ENCODE results near the gene IPO5. TPM values are rescaled to one million over a fixed set of nuclear protein-coding genes. Genes with fewer than 3 reads are reported as not detected.

IPO5 gene
- polyA plus RNA-seq, 1 of the 3 experiments (the other 2 are of a cell fraction): 77.1 TPM

GRCh38 chr13:98025480-98026025 lies 72.1 kb downstream of the IPO5 start:
- Histone ChIP-seq H3K9me2 (no peaks in the 10 kb centered on the region), H2AFZ (ENCODE audit: low read depth) (no peak overlapping the region), H4K20me1 (ENCODE audit: insufficient read depth) (no peaks in the 10 kb centered on the region), H3K4me2 (no peak overlapping the region), H3K9me3 (no peaks in the 10 kb centered on the region), H3K27me3 (ENCODE audit: insufficient read depth) (no peaks in the 10 kb centered on the region), H3K27ac (ENCODE audit: low read depth in 2 of 2, low read length in 1 of 2) (no peak overlapping the region), H3K36me3 (replicated peaks in 1 of 2; ENCODE audit: control insufficient read depth in 1 of 2, insufficient read depth in 2 of 2, low read length in 1 of 2) (peaks cover 32 to 34% of the 10 kb centered on the region in 2 experiments), H3K4me1 (ENCODE audit: control insufficient read depth in 1 of 2, insufficient read depth in 2 of 2, low read depth in 1 of 2, low read length in 1 of 2) (peaks cover 0 to 30% of the 10 kb centered on the region in 2 experiments; a peak in 2 of 4 replicates), H3K4me3 (ENCODE audit: low read depth in 2 of 2, low read length in 1 of 2) (no peak overlapping the region), H3F3A (replicated peaks; ENCODE audit: insufficient read depth) (peaks cover 31% of the 10 kb centered on the region), H3K79me2 (ENCODE audit: insufficient read depth) (no peaks in the 10 kb centered on the region), H3K9ac (no peak overlapping the region)
- DNase-seq: no peak
- 95% methylated on average over 7 of the region's 7 CpGs for WGBS (ENCODE audit: low lambda C conversion rate)
- POLR2A ChIA-PET: no interaction called here
- TF ChIP-seq PBX3 (IDR thresholded peaks at IDR 0.05) (no peak), NFIC (IDR thresholded peaks at IDR 0.05; ENCODE audit: borderline replicate concordance) (no peak), SIN3A (IDR thresholded peaks at IDR 0.05; ENCODE audit: borderline replicate concordance, low read depth, low read length) (no peak), MXI1 (IDR thresholded peaks at IDR 0.05; ENCODE audit: low read depth, low read length) (no peak), FOXJ3 (CRISPR knock-in tag; IDR thresholded peaks at IDR 0.05) (no peak), JUND (IDR thresholded peaks at IDR 0.05) (no peak), TAF1 (IDR thresholded peaks at IDR 0.05; ENCODE audit: borderline replicate concordance, low read depth, low read length) (no peak), RXRA (IDR thresholded peaks at IDR 0.05; ENCODE audit: borderline replicate concordance, low read depth) (no peak), MAX (IDR thresholded peaks at IDR 0.05; ENCODE audit: low read depth) (no peak), CTCF (IDR thresholded peaks at IDR 0.05) (no peak), NRF1 (IDR thresholded peaks at IDR 0.05; ENCODE audit: low read depth, low read length) (no peak), EZH2phosphoT487 (IDR thresholded peaks at IDR 0.05; ENCODE audit: borderline replicate concordance, low read depth) (no peak), RCOR1 (IDR thresholded peaks at IDR 0.05; ENCODE audit: low read length) (no peak), IRF3 (IDR thresholded peaks at IDR 0.05; ENCODE audit: low read depth, low read length) (no peak), MEF2A (IDR thresholded peaks at IDR 0.05; ENCODE audit: borderline replicate concordance, low read depth) (no peak), FOXM1 (IDR thresholded peaks at IDR 0.05; ENCODE audit: low read depth) (no peak), FOSL2 (IDR thresholded peaks at IDR 0.05; ENCODE audit: borderline replicate concordance, low read depth) (no peak)
- TF ChIP-seq, protein P1, sequence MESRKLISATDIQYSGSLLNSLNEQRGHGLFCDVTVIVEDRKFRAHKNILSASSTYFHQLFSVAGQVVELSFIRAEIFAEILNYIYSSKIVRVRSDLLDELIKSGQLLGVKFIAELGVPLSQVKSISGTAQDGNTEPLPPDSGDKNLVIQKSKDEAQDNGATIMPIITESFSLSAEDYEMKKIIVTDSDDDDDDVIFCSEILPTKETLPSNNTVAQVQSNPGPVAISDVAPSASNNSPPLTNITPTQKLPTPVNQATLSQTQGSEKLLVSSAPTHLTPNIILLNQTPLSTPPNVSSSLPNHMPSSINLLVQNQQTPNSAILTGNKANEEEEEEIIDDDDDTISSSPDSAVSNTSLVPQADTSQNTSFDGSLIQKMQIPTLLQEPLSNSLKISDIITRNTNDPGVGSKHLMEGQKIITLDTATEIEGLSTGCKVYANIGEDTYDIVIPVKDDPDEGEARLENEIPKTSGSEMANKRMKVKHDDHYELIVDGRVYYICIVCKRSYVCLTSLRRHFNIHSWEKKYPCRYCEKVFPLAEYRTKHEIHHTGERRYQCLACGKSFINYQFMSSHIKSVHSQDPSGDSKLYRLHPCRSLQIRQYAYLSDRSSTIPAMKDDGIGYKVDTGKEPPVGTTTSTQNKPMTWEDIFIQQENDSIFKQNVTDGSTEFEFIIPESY (IDR thresholded peaks at IDR 0.05; ENCODE audit: borderline replicate concordance, low read depth): no peak
- TF ChIP-seq, protein P2, sequence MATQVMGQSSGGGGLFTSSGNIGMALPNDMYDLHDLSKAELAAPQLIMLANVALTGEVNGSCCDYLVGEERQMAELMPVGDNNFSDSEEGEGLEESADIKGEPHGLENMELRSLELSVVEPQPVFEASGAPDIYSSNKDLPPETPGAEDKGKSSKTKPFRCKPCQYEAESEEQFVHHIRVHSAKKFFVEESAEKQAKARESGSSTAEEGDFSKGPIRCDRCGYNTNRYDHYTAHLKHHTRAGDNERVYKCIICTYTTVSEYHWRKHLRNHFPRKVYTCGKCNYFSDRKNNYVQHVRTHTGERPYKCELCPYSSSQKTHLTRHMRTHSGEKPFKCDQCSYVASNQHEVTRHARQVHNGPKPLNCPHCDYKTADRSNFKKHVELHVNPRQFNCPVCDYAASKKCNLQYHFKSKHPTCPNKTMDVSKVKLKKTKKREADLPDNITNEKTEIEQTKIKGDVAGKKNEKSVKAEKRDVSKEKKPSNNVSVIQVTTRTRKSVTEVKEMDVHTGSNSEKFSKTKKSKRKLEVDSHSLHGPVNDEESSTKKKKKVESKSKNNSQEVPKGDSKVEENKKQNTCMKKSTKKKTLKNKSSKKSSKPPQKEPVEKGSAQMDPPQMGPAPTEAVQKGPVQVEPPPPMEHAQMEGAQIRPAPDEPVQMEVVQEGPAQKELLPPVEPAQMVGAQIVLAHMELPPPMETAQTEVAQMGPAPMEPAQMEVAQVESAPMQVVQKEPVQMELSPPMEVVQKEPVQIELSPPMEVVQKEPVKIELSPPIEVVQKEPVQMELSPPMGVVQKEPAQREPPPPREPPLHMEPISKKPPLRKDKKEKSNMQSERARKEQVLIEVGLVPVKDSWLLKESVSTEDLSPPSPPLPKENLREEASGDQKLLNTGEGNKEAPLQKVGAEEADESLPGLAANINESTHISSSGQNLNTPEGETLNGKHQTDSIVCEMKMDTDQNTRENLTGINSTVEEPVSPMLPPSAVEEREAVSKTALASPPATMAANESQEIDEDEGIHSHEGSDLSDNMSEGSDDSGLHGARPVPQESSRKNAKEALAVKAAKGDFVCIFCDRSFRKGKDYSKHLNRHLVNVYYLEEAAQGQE (IDR thresholded peaks at IDR 0.05; ENCODE audit: low read depth, low read length): no peak
- CTCF ChIA-PET: interaction anchor here (0.7 to 1.7 kb wide), 2 partner anchors 10 to 648 kb away, joined by 3 to 5 read pairs; no protein-coding TSS in a partner anchor

Data from SK-N-SH (cell line).